M059J (cell line): ENCODE measurements around the gene KLF13. TPM values are rescaled to one million over a fixed set of nuclear protein-coding genes. Genes with fewer than 3 reads are reported as not detected.

Experiments
- DNase-seq: peaks from one replicate; pipeline ENCODE4 v3.0.0-alpha.2; 2012; ENCODE audit warnings: low read depth
- total RNA-seq: library from RNA; depleted of rRNA; stranded (reverse); fragments of >200 nt; shearing (Covaris generic); gene quantifications from 2 replicates; pipeline ENCODE4 v1.2.3, GENCODE V29; 2014

The KLF13 gene
- total RNA-seq, 1 experiment from 2014 or later = 16.8 TPM

DNA sequence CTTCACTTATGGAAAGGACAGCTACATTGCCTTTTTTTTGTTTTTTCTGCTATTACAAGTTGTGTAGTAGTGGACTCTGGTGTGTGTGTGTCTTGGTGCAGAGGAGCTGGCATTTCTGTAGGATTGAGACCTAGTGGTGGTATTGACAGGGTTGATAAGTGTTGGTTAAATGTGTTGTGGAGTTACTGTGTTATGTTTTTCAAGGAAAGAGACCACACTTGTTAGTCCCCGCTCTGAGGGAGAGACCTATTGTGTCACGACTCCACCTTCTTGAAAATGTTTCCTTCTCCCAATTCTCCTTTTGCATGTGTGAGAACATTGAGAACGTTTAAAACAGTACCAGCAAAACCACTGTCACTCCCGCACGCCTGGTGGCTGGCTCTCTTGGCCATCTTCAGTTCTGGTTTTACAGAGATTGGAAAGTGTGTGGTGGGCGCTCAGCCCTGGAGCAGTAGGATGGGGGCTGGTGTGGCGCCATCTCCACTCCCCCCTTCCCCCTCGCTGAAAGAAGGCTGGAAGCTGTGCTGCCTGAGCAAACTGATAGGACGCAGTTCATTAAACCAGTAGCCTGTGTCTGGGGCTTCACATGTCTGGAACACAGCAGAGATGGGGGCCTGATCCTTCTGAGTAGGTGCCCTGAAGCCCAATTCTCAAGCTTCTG is 5.5 kb downstream of the KLF13 start:
- DNase-seq = no peak

DNA sequence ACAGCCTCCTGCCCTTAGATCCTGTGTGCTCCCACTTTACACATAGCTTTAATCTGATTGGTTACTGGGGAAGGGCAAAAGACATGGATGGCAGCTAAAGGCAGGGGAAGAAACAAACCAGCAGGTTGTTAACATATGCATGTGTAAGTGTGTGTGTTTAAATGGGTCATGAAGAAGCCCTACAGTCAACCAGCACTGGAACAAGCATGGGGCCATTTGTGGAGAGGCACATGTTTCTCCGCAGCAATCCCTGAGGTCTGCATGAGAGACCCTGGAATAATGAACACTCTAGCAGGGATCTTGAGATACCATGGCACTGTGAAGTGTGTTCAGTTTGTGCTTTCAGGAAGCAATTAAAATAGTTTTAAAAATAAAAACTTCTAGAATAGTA is 6.0 kb downstream of the KLF13 start:
- no peak for DNase-seq

DNA sequence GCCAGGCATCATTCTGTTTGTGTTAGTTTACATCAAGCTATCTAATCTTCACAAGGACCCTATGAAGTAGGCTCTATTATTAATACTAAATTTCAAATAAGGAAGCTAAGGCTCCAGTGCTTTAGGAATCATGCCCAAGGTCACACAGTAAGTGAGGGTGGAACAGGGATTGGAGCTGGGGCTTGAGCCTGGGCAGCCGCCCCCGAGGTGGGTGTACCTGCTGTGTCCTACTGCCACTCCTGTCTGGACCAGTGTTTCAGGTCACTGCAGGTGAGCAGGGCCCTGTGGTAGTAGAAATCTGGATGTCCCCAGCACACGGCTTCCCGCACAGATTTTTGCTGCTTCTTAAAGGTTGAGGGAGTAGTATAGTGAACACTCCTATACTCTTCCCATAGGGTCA is 6.5 kb downstream of the KLF13 start:
- DNase-seq = no peak

DNA sequence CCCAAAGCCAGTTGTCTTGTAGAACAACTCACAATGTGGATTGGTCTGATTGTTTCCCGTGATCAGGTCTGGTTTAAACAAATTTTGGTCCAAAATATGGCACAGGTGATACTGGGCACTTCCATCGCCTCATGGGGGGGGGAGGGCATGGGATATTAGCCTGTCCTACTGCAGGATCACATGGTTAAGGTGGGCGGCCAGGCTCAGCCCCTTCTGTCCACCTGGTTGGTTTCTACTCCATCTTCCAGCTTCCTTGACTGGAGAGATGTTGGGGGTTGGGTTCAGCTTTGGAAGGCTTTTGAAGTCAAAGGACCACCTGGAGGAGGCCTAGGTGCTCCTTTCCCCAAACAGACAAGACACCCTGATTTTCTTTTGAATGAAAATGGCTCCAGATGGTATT is 7.2 kb downstream of the KLF13 start:
- no peak for DNase-seq

DNA sequence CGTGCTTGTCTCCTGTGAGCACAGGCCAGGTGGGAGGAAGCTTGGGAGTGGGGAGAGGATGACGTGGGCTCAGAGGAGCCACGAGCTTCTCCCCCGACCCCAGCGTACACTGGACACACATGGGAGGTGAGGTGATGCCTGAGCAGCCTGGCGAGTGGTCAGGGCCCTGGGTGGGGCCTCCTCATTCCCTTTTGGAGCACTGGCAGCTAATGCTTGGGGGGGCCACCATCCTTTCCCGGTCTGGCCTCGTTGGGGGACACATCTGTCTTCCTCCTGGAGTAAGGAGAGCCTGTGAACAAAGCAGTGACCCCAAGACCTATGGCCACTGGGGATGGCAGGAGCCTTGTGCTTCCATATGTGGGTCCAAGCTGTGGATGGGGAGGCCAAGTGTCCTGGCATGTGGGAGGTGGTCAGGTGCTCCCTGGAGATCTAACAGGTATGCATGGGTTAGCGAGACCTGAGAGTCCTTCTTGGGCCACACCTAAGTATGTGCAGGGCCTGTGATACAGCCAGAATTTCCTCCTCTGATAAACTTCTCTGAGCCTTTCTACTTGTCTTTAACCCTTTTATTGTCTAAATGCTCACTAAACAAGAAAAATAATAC is 9.5 kb downstream of the KLF13 start:
- DNase-seq = no peak

DNA sequence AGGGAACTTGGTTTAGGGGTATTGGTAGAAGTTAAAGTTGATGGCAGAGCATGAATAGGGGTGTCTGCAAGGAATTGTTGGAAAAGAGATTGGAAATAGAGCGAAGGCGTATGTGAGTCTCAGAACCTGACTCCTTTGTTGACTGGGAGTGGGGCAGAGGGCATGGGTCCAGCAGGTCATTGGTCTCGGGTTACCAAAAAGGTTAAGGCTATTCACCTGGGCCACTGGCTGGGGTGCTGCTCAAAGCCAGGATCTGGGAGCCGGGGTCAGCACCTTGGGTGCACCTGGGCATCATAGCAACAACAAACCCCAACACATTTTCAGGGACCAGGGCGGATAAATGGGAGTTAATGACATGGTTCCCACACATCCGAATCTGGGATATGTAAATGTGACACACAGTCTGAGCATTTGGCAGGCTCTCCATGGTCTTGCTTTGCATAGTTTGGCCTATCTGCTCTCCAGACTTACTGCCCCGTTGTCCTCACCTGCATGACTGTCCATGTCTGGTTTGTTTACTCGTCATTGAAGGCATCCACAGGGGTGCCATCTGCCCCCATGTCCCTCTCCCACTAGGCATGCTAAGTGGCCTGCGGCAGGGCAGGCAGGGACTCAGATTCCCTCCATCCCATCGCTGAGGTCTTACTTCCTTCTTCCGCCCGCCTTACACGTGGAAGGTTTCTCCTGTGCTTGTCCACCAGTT is 10.1 kb downstream of the KLF13 start:
- DNase-seq = no peak

DNA sequence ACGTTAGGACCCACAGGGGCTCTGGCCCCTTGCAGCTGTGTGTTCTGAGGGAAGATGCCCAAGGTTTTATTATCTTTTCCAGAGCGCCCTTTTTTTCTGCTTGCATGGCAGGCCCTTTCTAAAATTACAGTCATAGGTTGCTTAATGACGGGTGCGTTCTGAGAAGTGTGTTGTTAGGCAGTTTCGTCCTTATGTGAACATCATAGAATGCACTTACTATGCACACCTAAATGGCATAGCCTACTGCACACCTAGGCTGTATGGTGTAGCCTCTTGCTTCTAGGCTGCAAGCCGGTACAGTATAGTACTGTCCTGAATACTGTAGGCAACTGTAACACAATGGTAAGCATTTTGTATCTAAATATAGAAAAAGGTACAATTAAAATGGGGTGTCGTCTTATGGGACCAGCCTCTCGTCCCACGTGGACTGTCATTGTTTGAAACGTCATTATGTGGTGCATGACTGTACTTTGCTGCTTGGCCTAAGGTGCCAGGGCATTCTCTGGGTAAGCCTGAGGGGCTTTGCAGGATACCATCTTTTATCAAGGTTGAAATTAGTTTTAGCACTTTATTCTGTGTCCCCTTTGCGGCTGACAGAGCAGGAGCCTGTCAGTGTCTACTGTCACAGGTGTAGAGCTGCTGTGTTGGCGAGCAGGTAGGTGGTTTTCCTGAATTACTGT is 10.9 kb downstream of the KLF13 start:
- DNase-seq = no peak

DNA sequence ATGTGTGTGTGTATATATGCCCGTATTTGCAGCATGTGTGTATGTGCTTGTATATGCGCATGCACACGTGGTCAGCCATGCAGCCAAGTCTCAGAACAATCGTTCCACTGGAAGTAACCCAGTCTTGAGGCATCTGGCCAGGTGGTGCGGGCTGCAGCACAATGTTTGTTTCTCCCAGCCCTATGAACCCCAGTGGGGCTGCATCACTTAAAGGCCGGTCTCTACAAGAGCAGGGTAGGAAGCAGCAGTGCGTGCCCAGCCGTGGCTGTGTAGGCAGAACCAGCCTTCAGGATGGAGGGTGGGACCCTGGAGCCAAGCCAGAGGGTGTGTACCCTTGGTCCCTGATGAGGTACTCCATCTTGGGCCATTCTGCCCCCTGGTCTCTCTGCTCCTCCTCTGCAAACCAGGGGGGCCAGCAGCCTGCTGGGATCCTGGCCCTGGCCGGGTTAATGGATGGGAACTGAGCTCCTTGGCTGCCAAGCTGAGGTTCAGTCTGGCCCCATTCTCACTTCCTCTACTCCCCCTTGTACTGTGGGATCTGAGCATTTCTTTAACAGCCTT is 11.8 kb downstream of the KLF13 start:
- no peak for DNase-seq

DNA sequence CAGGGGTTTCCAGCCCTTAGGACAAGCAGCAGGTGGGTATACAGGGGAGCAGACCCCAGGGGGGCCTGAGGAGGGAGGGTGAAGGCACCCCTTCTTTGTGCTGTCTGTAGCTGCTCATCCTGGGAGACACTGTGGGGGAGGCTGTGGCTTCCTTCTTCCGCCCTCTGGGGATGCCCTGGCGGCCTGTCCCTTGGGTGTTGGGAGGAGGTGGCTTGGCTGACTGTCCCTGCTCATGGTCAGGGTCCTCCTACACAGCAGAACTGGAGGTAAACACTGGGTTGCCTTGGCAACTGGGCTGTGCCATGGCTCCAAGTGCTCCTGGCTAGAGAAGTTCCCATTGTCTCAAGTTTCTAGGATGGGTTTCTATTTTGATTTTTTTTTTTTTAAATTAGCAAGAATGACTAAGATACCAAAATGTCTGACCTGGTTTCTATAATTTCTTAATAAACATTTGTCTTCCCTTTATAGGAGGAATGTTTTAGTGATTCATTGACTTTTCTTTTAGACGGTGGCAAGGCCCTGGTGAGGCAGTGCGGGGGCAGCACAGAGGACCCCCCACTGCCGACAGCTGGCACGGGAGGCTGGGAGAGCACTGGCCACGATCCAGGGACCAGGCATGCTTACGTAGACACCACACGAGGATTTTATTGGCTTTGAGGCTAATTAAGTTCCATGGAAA is 12.4 kb downstream of the KLF13 start:
- peak; percentile 96 for DNase-seq

DNA sequence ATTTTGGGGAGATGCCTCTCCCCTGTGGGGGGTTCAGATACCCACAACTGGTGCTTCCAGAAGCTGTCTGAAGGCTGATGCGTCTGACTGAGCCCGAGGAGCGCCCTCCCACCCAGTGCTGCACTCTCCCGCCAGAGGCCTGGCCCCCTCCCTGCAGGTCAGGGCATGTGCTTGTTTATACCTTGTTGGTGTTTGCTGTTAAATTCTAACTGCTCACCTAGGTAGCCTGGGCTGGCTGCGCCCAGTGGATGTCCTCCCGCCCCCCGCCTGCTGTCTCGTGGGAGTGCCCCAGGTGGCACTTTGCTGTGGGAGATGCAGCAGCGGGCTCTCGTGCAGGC is 12.9 kb downstream of the KLF13 start:
- DNase-seq = no peak

DNA sequence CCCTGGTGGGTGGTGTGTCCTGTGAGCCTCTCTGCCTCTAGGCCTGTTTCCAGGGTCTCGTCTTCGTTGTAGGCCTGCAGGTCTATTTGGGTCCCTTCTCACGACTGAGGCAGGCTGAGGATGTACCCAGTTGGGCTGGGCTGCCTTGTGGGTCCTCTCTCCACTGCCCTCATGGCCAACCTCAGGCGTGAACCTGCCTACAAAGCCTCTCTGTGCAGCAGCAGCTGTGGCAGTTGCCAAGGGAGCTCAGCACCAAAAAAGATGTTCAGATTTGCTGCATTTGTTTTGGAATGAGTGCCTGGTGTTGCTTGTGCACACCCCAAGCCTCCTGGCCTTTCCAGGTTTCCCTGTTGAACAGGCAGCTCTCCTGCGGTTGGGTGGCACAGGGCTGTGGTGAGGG is 13.4 kb downstream of the KLF13 start:
- no peak for DNase-seq

DNA sequence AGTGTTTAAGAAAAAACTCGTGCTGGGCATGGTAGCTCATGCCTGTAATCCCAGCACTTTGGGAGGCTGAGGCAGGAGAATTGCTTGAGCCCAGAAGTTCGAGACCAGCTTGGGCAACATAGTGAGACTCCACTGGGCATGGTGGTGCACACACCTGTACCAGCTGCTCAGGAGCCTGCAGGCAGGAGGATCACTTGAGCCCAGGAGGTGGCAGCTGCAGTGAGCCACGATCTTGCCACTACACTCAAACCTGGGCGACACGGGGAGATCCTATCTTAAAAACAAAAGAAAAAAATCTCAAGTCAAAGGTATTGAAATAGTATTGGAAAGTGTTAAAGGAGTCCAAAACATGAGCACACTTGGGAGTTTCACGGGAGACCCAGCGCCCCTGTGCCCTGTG is 14.0 kb downstream of the KLF13 start:
- DNase-seq = no peak

DNA sequence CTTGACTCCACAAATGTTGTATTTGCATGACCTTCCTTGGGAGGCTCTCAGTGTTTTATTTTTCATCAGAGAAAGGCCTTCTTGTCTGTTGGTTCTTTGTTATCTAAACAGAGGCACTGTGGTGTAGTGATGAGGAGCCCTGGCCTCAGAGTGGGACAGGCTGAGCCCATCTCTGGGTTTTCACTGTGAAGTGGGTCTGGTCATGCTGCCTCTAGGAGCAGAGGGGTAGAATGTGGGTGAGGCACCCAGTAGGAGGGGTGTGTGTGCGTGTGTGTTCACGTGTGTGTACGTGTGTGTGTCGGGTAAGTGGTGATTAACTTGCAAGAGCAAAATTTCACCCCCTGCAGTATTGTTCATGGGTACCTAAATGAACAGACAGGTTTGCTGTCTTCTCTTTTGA is 14.4 kb downstream of the KLF13 start:
- no peak for DNase-seq

DNA sequence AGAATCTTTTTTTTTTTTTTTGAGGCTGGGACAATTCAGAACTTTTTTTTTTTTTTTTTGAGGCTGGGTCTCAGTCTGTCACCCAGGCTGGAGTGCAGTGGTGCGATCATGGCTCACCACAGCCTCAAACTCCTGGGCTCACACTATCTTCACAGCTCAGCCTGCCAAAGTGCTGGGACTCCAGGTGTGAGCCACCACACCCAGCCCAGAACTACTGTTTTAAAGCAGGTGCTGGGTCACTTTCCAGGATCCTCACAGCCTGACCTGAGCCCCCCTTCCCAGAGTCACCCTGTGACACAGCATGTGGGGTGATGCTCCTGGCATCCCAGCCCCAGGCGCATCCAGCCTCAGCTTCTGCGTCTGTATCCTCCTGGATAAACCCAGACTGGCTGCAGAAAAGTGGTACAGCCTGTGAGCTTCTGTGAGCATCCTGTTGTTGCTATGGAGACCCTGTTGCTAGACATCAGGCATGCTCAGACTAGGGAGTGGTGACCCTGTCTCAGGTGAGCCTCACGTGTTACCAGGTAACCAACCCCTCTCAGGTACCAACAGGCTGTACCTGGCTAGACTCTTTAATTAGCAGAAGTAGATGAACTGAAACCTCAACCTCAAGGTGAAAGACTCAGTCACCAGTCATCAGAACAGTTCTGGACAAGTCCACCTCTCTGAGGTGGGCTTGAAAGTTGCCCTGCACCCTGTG is 15.0 kb downstream of the KLF13 start:
- DNase-seq = no peak

DNA sequence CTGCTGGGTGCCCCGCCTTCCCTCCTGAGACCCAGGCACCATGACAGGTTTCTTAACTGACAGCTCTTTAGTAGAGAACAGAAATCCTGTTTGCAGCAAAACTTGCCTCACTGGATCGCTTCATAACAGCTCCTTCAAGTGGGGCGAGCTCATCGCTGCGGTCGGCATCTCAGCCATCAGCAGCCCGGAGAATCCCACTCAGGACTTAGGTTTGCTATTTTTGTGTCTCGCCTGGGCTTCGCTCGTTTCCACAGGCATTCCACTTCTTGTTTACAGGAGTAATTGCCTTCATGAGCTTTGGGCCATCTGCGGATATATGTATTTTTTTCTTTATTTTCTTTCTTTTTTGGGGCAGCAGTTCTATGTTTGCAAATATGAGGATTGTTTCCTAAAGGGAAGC is 15.7 kb downstream of the KLF13 start:
- DNase-seq = no peak

DNA sequence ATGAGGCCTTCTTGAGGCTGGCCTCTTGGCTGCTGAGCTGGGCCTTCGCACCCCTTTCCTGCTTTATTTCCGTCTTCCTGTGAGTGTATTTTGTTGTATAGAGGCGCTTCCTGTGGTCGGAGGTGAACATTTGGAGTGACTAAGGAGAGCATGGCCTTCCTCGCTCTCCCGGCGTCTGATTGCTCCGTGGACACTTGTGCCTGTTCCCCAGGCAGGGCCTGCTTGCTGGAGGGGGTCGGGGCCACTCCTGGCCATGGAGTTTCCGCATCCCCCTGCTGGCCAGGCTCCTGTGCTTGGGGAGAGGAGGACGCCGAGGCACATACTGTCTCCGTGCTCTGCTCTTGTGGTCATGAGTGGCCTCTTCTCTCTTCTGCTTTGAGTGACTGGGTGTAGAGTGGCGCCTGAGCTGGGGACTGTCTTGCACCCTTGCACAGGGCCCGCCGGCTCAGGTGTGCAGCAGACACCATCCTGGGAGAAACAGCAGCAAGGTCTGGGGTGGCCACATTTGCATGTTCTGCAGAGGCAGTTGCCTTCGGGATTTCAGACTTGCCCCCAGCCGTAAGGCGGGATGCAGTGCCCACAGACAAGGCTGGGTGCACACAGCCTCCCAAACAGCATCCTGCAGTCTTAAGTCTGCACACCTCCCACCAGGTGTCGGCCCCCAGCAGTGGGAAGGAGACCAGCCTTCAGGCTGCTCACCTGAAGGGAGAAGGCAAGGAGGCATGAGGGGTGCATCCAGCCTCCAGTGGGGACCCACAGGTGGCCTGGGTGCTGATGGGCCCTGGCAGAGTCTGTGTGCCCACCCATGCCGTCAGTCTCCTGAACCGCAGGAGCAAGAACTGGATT is 16.4 kb downstream of the KLF13 start:
- no peak for DNase-seq

DNA sequence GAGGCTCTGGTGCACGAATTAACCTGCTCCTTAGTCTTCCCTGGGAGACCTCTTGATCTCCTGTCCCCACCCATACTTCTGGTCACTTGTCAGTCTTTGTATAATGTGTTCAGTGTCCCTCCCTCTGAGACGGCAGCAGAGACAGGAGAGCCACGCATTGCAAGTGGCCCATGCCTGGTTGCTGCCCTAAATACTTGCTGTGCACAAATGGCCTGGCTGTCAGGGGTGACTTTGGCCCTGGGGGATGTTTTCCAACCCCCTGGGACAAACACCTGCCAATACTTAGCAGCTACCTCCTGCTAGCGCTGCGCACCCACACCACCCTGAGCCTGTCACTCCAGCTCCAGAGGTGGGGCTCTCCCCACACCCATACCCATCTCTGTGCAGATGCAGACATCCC is 17.2 kb downstream of the KLF13 start:
- DNase-seq = no peak

DNA sequence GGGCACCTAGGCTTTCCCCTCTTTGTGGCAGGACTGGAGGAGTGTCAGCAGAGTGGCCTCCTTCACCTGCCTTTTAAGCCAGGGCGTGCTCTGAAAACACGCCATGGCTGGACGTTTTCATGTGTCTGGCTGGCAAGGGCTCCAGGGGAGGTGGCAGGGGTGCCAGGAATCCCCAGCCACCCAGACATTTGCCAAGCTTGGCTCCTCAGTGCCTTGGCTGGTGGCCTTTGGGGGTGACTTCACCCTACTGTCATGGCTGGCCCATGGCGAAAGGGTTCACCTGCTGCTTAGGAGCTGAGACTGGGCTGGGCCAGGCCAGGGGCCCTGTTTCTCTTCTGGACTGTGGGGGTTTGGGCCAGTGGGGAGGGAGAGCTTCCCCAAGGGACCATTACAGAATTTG is 17.6 kb downstream of the KLF13 start:
- no peak for DNase-seq

DNA sequence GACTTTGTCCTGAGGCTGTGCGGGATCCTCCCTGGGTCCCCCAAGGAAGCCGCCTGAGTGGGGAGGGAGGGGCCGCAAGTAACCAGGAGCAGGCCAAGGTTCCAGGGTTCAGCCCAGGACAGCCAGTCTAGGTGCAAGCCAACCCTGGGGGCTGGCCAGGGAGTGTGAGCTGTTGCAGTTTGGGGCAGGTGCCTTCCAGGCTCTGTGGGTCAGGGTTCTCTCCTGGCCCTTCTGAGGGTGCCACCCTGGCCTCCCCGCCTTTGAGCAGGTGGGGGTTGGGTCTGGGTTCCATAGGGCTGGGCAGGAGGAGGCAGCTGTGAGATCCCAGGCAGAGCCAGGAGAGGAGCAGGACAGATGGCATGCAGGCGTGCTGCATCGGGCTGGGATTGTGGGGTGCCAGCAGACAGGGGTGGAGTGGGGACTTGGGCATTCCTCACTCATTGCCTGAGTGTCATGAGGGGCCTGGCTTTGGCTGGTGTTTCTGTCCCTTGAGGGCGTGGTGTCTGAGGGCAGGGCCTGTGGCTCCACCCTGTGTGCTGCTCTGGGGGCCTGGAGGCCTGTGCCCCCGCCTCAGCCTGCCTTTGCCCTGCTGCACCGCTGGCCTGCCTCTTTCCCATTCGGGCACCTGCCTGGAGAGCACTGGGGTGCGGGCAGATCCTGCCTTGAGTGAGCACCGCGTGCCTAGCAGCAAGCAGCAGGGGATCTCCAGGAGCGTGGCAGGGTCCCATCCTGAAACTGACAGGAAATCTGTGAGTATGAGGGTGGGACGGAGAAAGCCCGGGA is 18.4 kb downstream of the KLF13 start:
- DNase-seq = no peak
